IgD-negative memory B cell (primary cell): ENCODE results near the gene AURKAIP1. TPM values are rescaled to one million over a fixed set of nuclear protein-coding genes. Genes with fewer than 3 reads are reported as not detected.

Experiments used
- H3K27ac Mint-ChIP-seq, 3 donors: one replicate each; pipeline ENCODE4 v1.8.0; 2020 to 2022; ENCODE audit warnings: mild to moderate bottlenecking in 3 of 3, mixed read lengths in 3 of 3, moderate library complexity in 1 of 3
- H3K27me3 Mint-ChIP-seq: one replicate; pipeline ENCODE4 v1.8.0; 2021; ENCODE audit warnings: mixed read lengths
- H3K36me3 Mint-ChIP-seq: one replicate; pipeline ENCODE4 v1.8.0; 2020; ENCODE audit warnings: mild to moderate bottlenecking, mixed read lengths
- H3K4me1 Mint-ChIP-seq, 3 donors: one replicate each; pipeline ENCODE4 v1.8.0; 2020 to 2022; ENCODE audit warnings: mixed read lengths in 3 of 3, mild to moderate bottlenecking in 1 of 3
- H3K4me3 Mint-ChIP-seq, 4 donors: one replicate each; pipeline ENCODE4 v1.8.0; 2020 to 2022; ENCODE audit warnings: mild to moderate bottlenecking in 4 of 4, mixed read lengths in 4 of 4, moderate library complexity in 3 of 4
- H3K9me3 Mint-ChIP-seq, 3 donors: one replicate each; pipeline ENCODE4 v1.8.0; 2020 to 2021; ENCODE audit warnings: mixed read lengths in 3 of 3, mild to moderate bottlenecking in 1 of 3
- polyA plus RNA-seq: library from polyadenylated mRNA; unstranded; fragments of 300-500 nt; fragmentation: Illumina TruSeq; gene quantifications from one replicate; pipeline ENCODE4 v1.2.3, GENCODE V29; 2021

The AURKAIP1 gene
- polyA plus RNA-seq, 1 donor from 2014 or later, result 177 TPM

GRCh38 chr1:1344655-1345361 lies 30.2 kb downstream of the AURKAIP1 start:
- no peak overlapping the region for H3K27ac Mint-ChIP-seq
- H3K36me3 Mint-ChIP-seq, result peaks cover 5% of the 10 kb centered on the region
- peaks cover 0 to 3% (median 3%) of the 10 kb centered on the region in 3 donors for H3K4me1 Mint-ChIP-seq
- no peaks in the 10 kb centered on the region for H3K27me3 Mint-ChIP-seq
- H3K4me3 Mint-ChIP-seq, result no peak overlapping the region
- H3K9me3 Mint-ChIP-seq, result no peaks in the 10 kb centered on the region

GRCh38 chr1:1343811-1344421 lies 31.1 kb downstream of the AURKAIP1 start:
- H3K27me3 Mint-ChIP-seq, result no peaks in the 10 kb centered on the region
- peaks cover 0 to 3% (median 3%) of the 10 kb centered on the region in 3 donors for H3K4me1 Mint-ChIP-seq
- no peak overlapping the region for H3K27ac Mint-ChIP-seq
- H3K36me3 Mint-ChIP-seq, result peaks cover 5% of the 10 kb centered on the region
- H3K9me3 Mint-ChIP-seq, result no peaks in the 10 kb centered on the region
- no peak overlapping the region for H3K4me3 Mint-ChIP-seq

- H3K9me3 Mint-ChIP-seq, result no peaks in the 10 kb centered on the region
- H3K27ac Mint-ChIP-seq, result peak overlapping the region in 1 of 3 donors; percentile 39
- no peaks in the 10 kb centered on the region for H3K27me3 Mint-ChIP-seq
- peak overlapping the region in 1 of 4 donors; percentile 43 for H3K4me3 Mint-ChIP-seq
- H3K36me3 Mint-ChIP-seq, result peaks cover 5% of the 10 kb centered on the region
- peaks cover 0 to 3% (median 3%) of the 10 kb centered on the region in 3 donors for H3K4me1 Mint-ChIP-seq
Observed at GRCh38 chr1:1342584-1343115, 32.4 kb downstream of the AURKAIP1 start.

- Mint-ChIP-seq H3K27ac (no peak overlapping the region), H3K27me3 (no peaks in the 10 kb centered on the region), H3K4me1 (peaks cover 0 to 3% (median 0%) of the 10 kb centered on the region in 3 donors), H3K4me3 (no peak overlapping the region), H3K36me3 (peaks cover 5% of the 10 kb centered on the region), H3K9me3 (no peaks in the 10 kb centered on the region)
Observed at GRCh38 chr1:1342061-1342562, 32.9 kb downstream of the AURKAIP1 start.

GRCh38 chr1:1341549-1342021 lies 33.4 kb downstream of the AURKAIP1 start:
- H3K4me1 Mint-ChIP-seq, result no peaks in the 10 kb centered on the region
- no peaks in the 10 kb centered on the region for H3K27me3 Mint-ChIP-seq
- peak overlapping the region in 1 of 4 donors; percentile 52 for H3K4me3 Mint-ChIP-seq
- peaks cover 5% of the 10 kb centered on the region for H3K36me3 Mint-ChIP-seq
- no peaks in the 10 kb centered on the region for H3K9me3 Mint-ChIP-seq
- peak overlapping the region in 1 of 3 donors; percentile 85 for H3K27ac Mint-ChIP-seq

- Mint-ChIP-seq H3K9me3 (no peaks in the 10 kb centered on the region), H3K36me3 (peaks cover 5% of the 10 kb centered on the region), H3K27me3 (no peaks in the 10 kb centered on the region), H3K4me3 (peak overlapping the region in 1 of 4 donors; percentile 52), H3K27ac (peak overlapping the region in 1 of 3 donors; percentile 85), H3K4me1 (no peaks in the 10 kb centered on the region)
Observed at GRCh38 chr1:1340791-1341548, 34.0 kb downstream of the AURKAIP1 start.

- Mint-ChIP-seq H3K36me3 (peaks cover 5% of the 10 kb centered on the region), H3K27me3 (no peaks in the 10 kb centered on the region), H3K4me1 (no peaks in the 10 kb centered on the region), H3K4me3 (no peak overlapping the region), H3K9me3 (no peaks in the 10 kb centered on the region), H3K27ac (no peak overlapping the region)
Observed at GRCh38 chr1:1340185-1340584, 34.8 kb downstream of the AURKAIP1 start.

- no peaks in the 10 kb centered on the region for H3K27me3 Mint-ChIP-seq
- H3K27ac Mint-ChIP-seq, result no peak overlapping the region
- no peak overlapping the region for H3K4me3 Mint-ChIP-seq
- no peaks in the 10 kb centered on the region for H3K9me3 Mint-ChIP-seq
- peaks cover 5% of the 10 kb centered on the region for H3K36me3 Mint-ChIP-seq
- peaks cover 0 to 1% (median 0%) of the 10 kb centered on the region in 3 donors for H3K4me1 Mint-ChIP-seq
Observed at GRCh38 chr1:1338278-1338677, 36.7 kb downstream of the AURKAIP1 start.

- H3K36me3 Mint-ChIP-seq, result peaks cover 4% of the 10 kb centered on the region
- H3K9me3 Mint-ChIP-seq, result no peaks in the 10 kb centered on the region
- no peak overlapping the region for H3K27ac Mint-ChIP-seq
- H3K27me3 Mint-ChIP-seq, result no peaks in the 10 kb centered on the region
- no peak overlapping the region for H3K4me3 Mint-ChIP-seq
- peaks cover 0 to 1% (median 0%) of the 10 kb centered on the region in 3 donors for H3K4me1 Mint-ChIP-seq
Observed at GRCh38 chr1:1337793-1338147, 37.2 kb downstream of the AURKAIP1 start.

- peaks cover 0 to 1% (median 0%) of the 10 kb centered on the region in 3 donors for H3K4me1 Mint-ChIP-seq
- no peaks in the 10 kb centered on the region for H3K27me3 Mint-ChIP-seq
- H3K9me3 Mint-ChIP-seq, result no peaks in the 10 kb centered on the region
- peak overlapping the region in 1 of 4 donors; percentile 28 for H3K4me3 Mint-ChIP-seq
- H3K27ac Mint-ChIP-seq, result no peak overlapping the region
- peaks cover 3% of the 10 kb centered on the region for H3K36me3 Mint-ChIP-seq
Observed at GRCh38 chr1:1336931-1337792, 37.8 kb downstream of the AURKAIP1 start.

- peaks cover 0 to 1% (median 0%) of the 10 kb centered on the region in 3 donors for H3K4me1 Mint-ChIP-seq
- H3K9me3 Mint-ChIP-seq, result no peaks in the 10 kb centered on the region
- H3K27me3 Mint-ChIP-seq, result no peaks in the 10 kb centered on the region
- H3K36me3 Mint-ChIP-seq, result peaks cover 3% of the 10 kb centered on the region
- no peak overlapping the region for H3K27ac Mint-ChIP-seq
- H3K4me3 Mint-ChIP-seq, result no peak overlapping the region
Observed at GRCh38 chr1:1336446-1336845, 38.6 kb downstream of the AURKAIP1 start.

- H3K27me3 Mint-ChIP-seq, result no peaks in the 10 kb centered on the region
- peaks cover 0 to 5% (median 4%) of the 10 kb centered on the region in 3 donors for H3K4me1 Mint-ChIP-seq
- H3K27ac Mint-ChIP-seq, result no peak overlapping the region
- no peaks in the 10 kb centered on the region for H3K9me3 Mint-ChIP-seq
- H3K36me3 Mint-ChIP-seq, result peaks cover 3% of the 10 kb centered on the region
- no peak overlapping the region for H3K4me3 Mint-ChIP-seq
Observed at GRCh38 chr1:1335792-1336248, 39.2 kb downstream of the AURKAIP1 start.

GRCh38 chr1:1335283-1335682 lies 39.7 kb downstream of the AURKAIP1 start:
- no peak overlapping the region for H3K4me3 Mint-ChIP-seq
- H3K27me3 Mint-ChIP-seq, result no peaks in the 10 kb centered on the region
- H3K27ac Mint-ChIP-seq, result no peak overlapping the region
- H3K9me3 Mint-ChIP-seq, result no peaks in the 10 kb centered on the region
- H3K4me1 Mint-ChIP-seq, result peaks cover 2 to 6% (median 4%) of the 10 kb centered on the region in 3 donors
- no peaks in the 10 kb centered on the region for H3K36me3 Mint-ChIP-seq

- Mint-ChIP-seq H3K9me3 (no peaks in the 10 kb centered on the region), H3K4me3 (no peak overlapping the region), H3K36me3 (no peaks in the 10 kb centered on the region), H3K27ac (no peak overlapping the region), H3K27me3 (no peaks in the 10 kb centered on the region), H3K4me1 (peaks cover 5 to 9% (median 7%) of the 10 kb centered on the region in 3 donors)
Observed at GRCh38 chr1:1334835-1335234, 40.2 kb downstream of the AURKAIP1 start.
